AG10803 (cell line): Measurements from ENCODE around the gene OPRD1.
"Not testable (repeated sequence)": the region's sequence is repeated elsewhere in the genome, so short reads cannot be mapped to it uniquely, and the experiment has no call there.

Experiments
- DNase-seq: peaks from one replicate; pipeline ENCODE4 v3.0.0; 2010; ENCODE audit warnings: low read depth
- H3K4me3 ChIP-seq: 2 replicates; pipeline ENCODE4 v1.5.1; 2011; ENCODE audit warnings: mild to moderate bottlenecking, low read length, control low read depth
- TF ChIP-seq, protein P1 (sequence below): conservative IDR thresholded peaks from 2 replicates; pipeline ENCODE4 v1.5.1; 2011; ENCODE audit warnings: mild to moderate bottlenecking, low read length, control low read depth, inconsistent platforms

Gene OPRD1

DNA sequence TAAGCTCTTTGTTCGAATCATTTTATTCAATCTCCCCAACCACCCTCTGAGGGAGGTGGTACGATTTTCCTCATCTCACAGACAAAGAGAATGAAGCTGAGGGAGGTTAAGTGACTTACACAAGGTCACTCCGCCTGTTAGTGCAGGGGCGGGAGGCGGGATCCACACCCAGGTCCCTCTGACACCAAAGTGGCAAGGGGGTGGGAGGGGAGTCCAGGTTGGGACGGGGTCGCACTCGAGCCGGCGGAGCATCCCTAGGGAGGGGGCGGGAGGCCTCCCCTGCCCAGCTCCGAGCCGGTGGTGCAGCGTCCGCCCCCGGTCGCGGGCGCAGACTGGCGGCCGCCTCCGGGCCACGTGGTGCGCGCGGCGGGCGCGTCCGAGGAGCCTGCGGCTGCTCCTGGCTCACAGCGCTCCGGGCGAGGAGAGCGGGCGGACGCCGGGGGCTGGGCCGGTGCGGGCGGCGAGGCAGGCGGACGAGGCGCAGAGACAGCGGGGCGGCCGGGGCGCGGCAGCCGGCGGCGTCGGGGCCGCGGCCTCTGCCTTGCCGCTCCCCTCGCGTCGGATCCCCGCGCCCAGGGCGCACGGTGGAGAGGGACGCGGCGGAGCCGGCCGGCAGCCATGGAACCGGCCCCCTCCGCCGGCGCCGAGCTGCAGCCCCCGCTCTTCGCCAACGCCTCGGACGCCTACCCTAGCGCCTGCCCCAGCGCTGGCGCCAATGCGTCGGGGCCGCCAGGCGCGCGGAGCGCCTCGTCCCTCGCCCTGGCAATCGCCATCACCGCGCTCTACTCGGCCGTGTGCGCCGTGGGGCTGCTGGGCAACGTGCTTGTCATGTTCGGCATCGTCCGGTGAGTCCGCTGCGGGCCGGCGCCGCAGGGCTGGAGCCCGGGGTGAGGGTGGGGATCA is at the start of gene OPRD1:
TSS of gene OPRD1 (plus strand) at position 405 of the 903 bp plus-strand sequence. CDS start at position 619, 214 bp downstream.
- H3K4me3 ChIP-seq = no peak within 1 kb of the TSS
- DNase-seq = no peak
- TF ChIP-seq, protein P1, sequence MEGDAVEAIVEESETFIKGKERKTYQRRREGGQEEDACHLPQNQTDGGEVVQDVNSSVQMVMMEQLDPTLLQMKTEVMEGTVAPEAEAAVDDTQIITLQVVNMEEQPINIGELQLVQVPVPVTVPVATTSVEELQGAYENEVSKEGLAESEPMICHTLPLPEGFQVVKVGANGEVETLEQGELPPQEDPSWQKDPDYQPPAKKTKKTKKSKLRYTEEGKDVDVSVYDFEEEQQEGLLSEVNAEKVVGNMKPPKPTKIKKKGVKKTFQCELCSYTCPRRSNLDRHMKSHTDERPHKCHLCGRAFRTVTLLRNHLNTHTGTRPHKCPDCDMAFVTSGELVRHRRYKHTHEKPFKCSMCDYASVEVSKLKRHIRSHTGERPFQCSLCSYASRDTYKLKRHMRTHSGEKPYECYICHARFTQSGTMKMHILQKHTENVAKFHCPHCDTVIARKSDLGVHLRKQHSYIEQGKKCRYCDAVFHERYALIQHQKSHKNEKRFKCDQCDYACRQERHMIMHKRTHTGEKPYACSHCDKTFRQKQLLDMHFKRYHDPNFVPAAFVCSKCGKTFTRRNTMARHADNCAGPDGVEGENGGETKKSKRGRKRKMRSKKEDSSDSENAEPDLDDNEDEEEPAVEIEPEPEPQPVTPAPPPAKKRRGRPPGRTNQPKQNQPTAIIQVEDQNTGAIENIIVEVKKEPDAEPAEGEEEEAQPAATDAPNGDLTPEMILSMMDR = no peak

DNA sequence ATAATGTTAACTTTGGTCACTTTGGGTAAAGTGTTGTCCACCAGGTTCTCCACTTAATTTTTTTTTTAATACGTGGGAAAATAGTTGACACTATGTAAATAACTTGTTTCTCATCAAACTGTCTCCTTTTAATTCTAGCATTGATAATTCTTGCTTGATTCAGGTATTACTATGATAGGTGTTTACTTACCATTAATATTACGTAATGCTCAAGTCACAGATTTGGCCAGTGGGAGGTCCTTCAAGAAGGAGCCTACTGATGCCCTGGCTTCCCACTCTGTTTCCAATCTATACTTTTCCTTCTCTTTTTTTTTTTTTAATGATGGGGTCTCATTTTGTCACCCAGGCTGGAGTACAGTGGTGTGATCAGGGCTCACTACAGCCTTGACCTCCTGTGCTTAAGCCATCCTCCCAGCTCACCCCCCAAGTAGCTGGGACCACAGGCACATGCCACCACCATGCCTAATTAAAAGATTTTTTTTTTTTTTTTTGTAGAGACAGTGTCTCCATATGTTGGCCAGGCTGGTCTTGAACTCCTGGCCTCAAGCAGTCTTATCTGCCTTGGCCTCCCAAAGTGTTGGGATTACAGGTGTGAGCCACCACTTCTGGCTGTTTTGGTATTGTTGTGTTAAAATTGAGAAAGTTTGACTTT is 45.3 kb upstream of the OPRD1 start:
- H3K4me3 ChIP-seq = no peak overlapping the region
- no peak for DNase-seq
- TF ChIP-seq, protein P1 = no peak

DNA sequence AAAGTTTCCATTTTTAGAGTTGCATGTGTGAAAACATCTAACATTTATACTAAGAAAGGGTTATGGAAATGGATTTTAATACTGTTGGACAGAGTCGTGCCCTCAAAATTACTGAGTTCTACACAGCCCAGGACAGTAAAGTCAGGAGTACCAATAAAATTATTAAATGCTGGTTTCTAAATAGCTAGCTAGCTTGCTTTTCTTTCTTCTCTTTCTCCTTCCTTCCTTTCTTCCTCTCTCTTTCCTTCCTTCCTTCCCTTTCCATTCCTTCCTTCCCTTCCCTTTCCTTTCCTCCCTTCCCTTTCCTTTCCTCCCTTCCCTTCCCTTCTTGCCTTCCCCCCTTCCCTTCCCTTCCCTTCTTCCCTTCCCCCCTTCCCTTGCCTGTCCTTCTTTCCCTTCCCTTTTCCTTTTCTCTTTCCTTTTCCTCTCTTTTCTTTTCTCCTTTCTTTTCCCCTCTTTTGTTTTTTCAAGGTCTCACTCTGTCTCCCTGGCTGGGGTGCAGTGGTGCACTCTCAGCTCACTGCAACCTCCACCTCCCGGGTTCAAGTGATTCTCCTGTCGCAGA is 41.3 kb upstream of the OPRD1 start:
- TF ChIP-seq, protein P1 = no peak

DNA sequence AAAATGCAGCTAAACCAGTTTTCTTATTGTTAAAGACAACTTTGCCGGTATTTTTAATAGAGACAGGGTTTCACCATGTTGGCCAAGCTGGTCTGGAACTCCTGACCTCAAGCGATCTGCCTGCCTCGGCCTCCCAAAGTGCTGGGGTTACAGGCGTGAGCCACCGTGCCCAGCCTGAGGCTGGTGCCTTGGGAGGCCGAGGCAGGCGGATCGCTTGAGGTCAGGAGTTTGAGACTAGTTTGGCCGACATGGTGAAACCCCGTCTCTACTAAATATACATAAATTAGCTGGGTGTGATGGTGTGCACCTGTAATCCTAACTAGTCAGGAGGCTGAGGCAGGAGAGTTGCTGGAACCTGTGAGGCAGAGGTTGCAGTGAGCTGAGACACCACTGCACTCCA is 40.0 kb upstream of the OPRD1 start:
- DNase-seq, H3K4me3 ChIP-seq: not testable (repeated sequence)

More for the DNA sequence above, 41.3 kb upstream of the OPRD1 start:
- H3K4me3 ChIP-seq = no peak overlapping the region
- no peak for DNase-seq

DNA sequence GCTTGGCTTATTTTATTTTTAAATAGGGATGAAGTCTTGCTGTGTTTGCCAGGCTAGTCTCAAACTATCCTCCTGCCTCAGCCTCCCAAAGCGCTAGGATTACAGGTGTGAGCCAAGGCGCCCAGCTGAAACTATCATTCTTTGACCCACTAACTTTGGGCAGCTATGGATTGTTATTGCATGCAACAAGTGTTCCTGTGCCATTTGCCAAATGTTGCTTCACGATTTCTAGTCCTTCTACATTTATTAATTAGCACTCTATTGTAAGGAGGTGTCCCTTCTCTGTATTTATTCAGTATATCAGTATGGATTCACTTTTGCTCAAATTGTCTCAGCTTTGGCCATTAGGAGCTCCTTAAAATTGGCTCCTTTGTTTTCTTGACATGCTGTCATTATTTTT is 38.9 kb upstream of the OPRD1 start:
- no peak overlapping the region for H3K4me3 ChIP-seq
- TF ChIP-seq, protein P1 = no peak
- no peak for DNase-seq

DNA sequence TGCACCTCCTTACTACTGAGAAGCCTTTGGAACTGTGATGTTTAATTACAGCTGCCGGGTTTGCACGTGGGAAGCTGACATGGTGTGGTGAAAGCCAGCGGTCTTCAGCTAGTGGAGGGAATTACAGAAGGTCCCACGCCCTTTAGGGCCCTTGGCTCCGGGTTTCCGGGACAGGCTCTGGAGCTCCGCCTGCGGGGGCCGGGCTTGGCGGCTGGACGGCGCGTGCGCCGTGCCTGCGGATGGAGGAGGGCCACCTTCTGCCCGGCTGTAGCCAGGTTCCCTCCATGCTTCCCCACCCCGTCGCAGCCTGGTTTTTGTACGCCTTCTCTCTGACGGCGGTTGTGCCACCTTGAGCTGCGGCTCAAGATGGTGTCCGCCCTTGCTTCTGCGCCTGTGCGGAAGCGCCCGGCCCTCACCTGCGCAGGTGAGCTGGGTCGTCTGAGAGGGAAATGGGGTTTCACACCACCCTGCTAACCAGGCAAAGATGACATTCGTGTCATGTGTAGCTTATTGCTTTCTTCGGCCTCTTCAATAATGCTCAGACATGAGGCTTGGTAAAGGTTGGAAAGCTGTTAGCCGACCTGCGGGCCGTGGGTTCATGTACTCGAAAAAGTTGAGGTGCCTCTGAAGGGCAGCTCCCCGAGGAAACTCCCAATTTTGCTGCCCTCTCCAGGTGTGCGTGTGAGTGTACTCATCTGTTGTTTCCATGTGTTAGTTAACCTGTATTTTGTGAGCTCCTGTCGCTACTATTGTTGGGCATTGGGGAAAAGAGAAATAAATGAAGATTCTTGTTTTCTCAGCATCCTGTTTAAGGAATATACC is 36.6 kb upstream of the OPRD1 start:
- H3K4me3 ChIP-seq = peak overlapping the region; percentile 49
- DNase-seq = peak; percentile 58
- TF ChIP-seq, protein P1 = no peak

DNA sequence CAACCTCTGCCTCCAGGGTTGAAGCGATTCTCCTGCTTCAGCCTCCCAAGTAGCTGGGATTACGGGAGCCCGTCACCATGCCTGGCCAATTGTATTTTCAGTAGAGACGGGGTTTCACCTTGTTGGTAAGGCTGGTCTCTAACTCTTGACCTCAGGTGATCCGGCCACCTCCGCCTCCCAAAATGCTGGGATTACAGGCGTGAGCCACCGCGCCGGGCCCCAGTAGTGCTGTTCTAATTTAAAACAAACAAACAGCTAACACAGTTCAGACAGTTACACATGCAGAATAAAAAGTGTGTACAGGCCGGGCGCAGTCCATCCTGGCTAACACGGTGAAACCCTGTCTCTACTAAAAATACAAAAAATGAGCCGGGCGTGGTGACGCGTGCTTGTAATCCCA is 35.6 kb upstream of the OPRD1 start:
- no peak for DNase-seq
- no peak overlapping the region for H3K4me3 ChIP-seq
- TF ChIP-seq, protein P1 = no peak
